ENCODE results near the gene SLC34A3. TPM values are rescaled to one million over a fixed set of nuclear protein-coding genes. Genes with fewer than 3 reads are reported as not detected.
A peak's percentile ranks its signal among the peaks of the same experiment; 100 is the strongest.

The SLC34A3 gene
- total and polyA plus RNA-seq, 4 donors, result 0.03 to 0.65 (median 0.12) TPM; not detected in 1

GRCh38 chr9:137192859-137193258, 37.8 kb upstream of the SLC34A3 start:
- ATAC-seq (ENCODE audit: insufficient read depth, low FRiP score) (no peak), DNase-seq (no peak)
- no peak overlapping the region for H3K4me3 ChIP-seq
- WGBS, 2 donors, result 85 to 93% methylated on average over 2 of the region's 2 CpGs
- H3K27ac ChIP-seq (ENCODE audit: low read depth in 1 of 2, low read length in 1 of 2), result no peak overlapping the region
- peaks cover 8 to 21% (median 13%) of the 10 kb centered on the region in 5 donors for H3K4me1 ChIP-seq (ENCODE audit: control insufficient read depth in 5 of 5, insufficient read depth in 5 of 5, low read length in 5 of 5)
- no peak overlapping the region for H3K9ac ChIP-seq (ENCODE audit: insufficient read depth in 1 of 2, low read length in 2 of 2)
- no peaks in the 10 kb centered on the region for H3K9me3 ChIP-seq (ENCODE audit: control insufficient read depth in 4 of 4, insufficient read depth in 3 of 4, low read length in 3 of 4)
- no peaks in the 10 kb centered on the region for H3K27me3 ChIP-seq (ENCODE audit: control insufficient read depth in 3 of 3, insufficient read depth in 3 of 3, low read length in 2 of 3)
- TF ChIP-seq, protein P1, sequence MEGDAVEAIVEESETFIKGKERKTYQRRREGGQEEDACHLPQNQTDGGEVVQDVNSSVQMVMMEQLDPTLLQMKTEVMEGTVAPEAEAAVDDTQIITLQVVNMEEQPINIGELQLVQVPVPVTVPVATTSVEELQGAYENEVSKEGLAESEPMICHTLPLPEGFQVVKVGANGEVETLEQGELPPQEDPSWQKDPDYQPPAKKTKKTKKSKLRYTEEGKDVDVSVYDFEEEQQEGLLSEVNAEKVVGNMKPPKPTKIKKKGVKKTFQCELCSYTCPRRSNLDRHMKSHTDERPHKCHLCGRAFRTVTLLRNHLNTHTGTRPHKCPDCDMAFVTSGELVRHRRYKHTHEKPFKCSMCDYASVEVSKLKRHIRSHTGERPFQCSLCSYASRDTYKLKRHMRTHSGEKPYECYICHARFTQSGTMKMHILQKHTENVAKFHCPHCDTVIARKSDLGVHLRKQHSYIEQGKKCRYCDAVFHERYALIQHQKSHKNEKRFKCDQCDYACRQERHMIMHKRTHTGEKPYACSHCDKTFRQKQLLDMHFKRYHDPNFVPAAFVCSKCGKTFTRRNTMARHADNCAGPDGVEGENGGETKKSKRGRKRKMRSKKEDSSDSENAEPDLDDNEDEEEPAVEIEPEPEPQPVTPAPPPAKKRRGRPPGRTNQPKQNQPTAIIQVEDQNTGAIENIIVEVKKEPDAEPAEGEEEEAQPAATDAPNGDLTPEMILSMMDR (IDR thresholded peaks at IDR 0.05; ENCODE audit: control extremely low read depth, extremely low read depth), result no peak
- H3K36me3 ChIP-seq (ENCODE audit: control insufficient read depth in 4 of 4, insufficient read depth in 4 of 4, low read length in 4 of 4), result peaks cover 0 to 19% (median 4%) of the 10 kb centered on the region in 4 donors

DNA sequence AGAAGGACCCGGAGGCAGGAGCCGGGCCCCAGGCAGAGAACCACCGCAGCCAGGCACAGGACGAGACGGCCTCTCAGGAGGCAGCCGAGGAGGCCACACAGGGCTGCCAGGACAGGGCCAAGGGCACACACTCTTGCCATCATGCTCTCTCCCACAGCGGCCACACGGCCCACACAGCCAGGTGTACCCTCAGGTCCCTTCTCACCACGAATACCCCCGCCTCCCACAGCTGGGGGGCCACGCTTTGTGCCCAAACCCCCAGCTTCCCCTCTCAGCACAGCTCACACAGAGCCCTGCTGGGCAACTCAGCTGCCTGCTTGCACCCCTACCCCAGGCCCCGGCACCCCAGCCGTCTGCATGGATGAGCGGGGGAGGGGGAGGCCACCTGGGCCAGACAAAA, 36.9 kb upstream of the SLC34A3 start:
- TF ChIP-seq, protein P1 (IDR thresholded peaks at IDR 0.05; ENCODE audit: control extremely low read depth, extremely low read depth), result no peak
- H3K9ac ChIP-seq (ENCODE audit: insufficient read depth in 1 of 2, low read length in 2 of 2), result no peak overlapping the region
- 90 to 92% methylated on average over 14 of the region's 14 CpGs for WGBS, 2 donors
- H3K27me3 ChIP-seq (ENCODE audit: control insufficient read depth in 3 of 3, insufficient read depth in 3 of 3, low read length in 2 of 3), result no peaks in the 10 kb centered on the region
- ATAC-seq (ENCODE audit: insufficient read depth, low FRiP score), result no peak
- no peak for DNase-seq
- no peaks in the 10 kb centered on the region for H3K9me3 ChIP-seq (ENCODE audit: control insufficient read depth in 4 of 4, insufficient read depth in 3 of 4, low read length in 3 of 4)
- peaks cover 8 to 27% (median 16%) of the 10 kb centered on the region in 5 donors for H3K4me1 ChIP-seq (ENCODE audit: control insufficient read depth in 5 of 5, insufficient read depth in 5 of 5, low read length in 5 of 5)
- H3K36me3 ChIP-seq (ENCODE audit: control insufficient read depth in 4 of 4, insufficient read depth in 4 of 4, low read length in 4 of 4), result peaks cover 0 to 19% (median 4%) of the 10 kb centered on the region in 4 donors
- no peak overlapping the region for H3K4me3 ChIP-seq
- no peak overlapping the region for H3K27ac ChIP-seq (ENCODE audit: low read depth in 1 of 2, low read length in 1 of 2)

DNA sequence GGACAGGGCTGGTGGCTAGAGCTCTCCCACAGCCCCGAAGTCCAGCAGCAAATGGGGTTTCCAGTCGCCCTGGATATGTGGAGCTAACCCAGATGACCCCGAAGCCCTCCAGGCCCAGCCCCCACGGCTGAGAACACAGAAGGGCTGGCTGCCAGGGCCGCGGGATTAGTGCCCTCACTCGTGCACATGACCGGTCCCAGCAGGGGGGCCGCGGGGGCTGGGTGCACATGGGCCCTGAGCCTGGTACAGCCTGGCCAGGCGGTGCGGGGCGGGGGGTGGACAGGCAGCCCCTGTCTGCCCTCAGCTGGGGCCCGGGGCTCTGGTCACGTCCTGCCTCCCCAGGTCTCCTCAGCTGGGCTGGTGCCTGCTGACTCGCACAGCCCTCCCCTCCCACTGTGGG, 36.3 kb upstream of the SLC34A3 start:
- no peak for ATAC-seq (ENCODE audit: insufficient read depth, low FRiP score)
- TF ChIP-seq, protein P1 (IDR thresholded peaks at IDR 0.05; ENCODE audit: control extremely low read depth, extremely low read depth), result no peak
- no peak overlapping the region for H3K4me3 ChIP-seq
- no peak for DNase-seq
- 75 to 89% methylated on average over 12 to 16 of the region's 16 CpGs for WGBS, 2 donors
- no peaks in the 10 kb centered on the region for H3K27me3 ChIP-seq (ENCODE audit: control insufficient read depth in 3 of 3, insufficient read depth in 3 of 3, low read length in 2 of 3)
- H3K4me1 ChIP-seq (ENCODE audit: control insufficient read depth in 5 of 5, insufficient read depth in 5 of 5, low read length in 5 of 5), result peaks cover 7 to 26% (median 19%) of the 10 kb centered on the region in 5 donors
- H3K9ac ChIP-seq (ENCODE audit: insufficient read depth in 1 of 2, low read length in 2 of 2), result no peak overlapping the region
- H3K27ac ChIP-seq (ENCODE audit: low read depth in 1 of 2, low read length in 1 of 2), result peak overlapping the region in 1 of 2 donors; percentile 24
- no peaks in the 10 kb centered on the region for H3K9me3 ChIP-seq (ENCODE audit: control insufficient read depth in 4 of 4, insufficient read depth in 3 of 4, low read length in 3 of 4)
- H3K36me3 ChIP-seq (ENCODE audit: control insufficient read depth in 4 of 4, insufficient read depth in 4 of 4, low read length in 4 of 4), result peaks cover 0 to 19% (median 4%) of the 10 kb centered on the region in 4 donors

- Histone ChIP-seq H3K4me1 (ENCODE audit: control insufficient read depth in 5 of 5, insufficient read depth in 5 of 5, low read length in 5 of 5) (peaks cover 2 to 24% (median 17%) of the 10 kb centered on the region in 5 donors), H3K36me3 (ENCODE audit: control insufficient read depth in 4 of 4, insufficient read depth in 4 of 4, low read length in 4 of 4) (peaks cover 0 to 17% (median 2%) of the 10 kb centered on the region in 4 donors), H3K4me3 (no peak overlapping the region), H3K9ac (ENCODE audit: insufficient read depth in 1 of 2, low read length in 2 of 2) (no peak overlapping the region), H3K9me3 (ENCODE audit: control insufficient read depth in 4 of 4, insufficient read depth in 3 of 4, low read length in 3 of 4) (no peaks in the 10 kb centered on the region), H3K27me3 (ENCODE audit: control insufficient read depth in 3 of 3, insufficient read depth in 3 of 3, low read length in 2 of 3) (no peaks in the 10 kb centered on the region), H3K27ac (ENCODE audit: low read depth in 1 of 2, low read length in 1 of 2) (peak overlapping the region in 1 of 2 donors; percentile 24)
- WGBS, 2 donors, result 81 to 96% methylated on average over 8 to 10 of the region's 10 CpGs
- DNase-seq, result no peak
- TF ChIP-seq, protein P1 (IDR thresholded peaks at IDR 0.05; ENCODE audit: control extremely low read depth, extremely low read depth), result no peak
- ATAC-seq (ENCODE audit: insufficient read depth, low FRiP score), result no peak
Measured at GRCh38 chr9:137194909-137195308, 35.8 kb upstream of the SLC34A3 start.

Measured in lung (tissue), 12 donors.